ENCODE data around the gene CDHR5.

The CDHR5 gene

DNA sequence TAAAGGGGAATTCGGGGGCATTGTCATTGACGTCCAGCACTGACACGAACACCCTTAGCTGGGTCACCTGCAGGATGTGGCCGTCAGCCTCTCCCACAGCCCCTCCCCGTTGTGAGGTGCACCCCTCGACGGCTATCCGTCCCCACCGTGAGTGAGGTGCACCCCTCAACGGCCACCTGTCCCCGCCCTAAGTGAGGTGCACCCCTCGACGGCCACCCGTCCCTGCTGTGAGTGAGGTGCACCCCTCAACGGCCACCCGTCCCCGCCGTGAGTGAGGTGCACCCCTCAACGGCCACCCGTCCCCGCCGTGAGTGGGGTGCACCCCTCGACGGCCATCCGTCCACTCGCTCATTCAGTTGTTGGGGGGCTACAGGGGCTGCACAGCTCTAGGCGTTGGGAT lies 2.9 kb downstream of the CDHR5 start:
- DNase-seq (ENCODE audit: low read depth in 3 of 3): no peak

- DNase-seq (ENCODE audit: low read depth in 3 of 3): no peak
These were observed 3.6 kb downstream of the CDHR5 start for GRCh38 chr11:620935-621814.

DNA sequence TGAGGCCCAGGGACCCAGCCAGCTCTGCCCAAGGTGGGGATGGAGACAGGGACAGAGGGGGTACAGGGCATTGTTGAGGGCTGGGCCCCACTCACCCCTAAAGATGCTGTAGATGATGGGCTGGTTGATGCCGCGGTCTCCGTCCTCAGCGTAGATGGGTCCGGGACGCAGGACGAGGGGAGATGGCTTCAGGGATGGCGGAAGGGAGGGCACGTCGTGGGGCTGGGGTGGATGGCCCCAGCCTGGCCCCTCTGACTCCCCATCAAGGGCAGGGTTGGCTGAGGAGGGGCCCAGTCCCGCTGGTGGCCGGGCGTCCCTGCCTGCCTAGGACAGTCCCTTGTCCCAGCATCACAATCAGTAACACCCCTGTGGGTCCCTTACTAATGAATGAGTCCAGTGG lies 4.6 kb downstream of the CDHR5 start:
- no peak for DNase-seq (ENCODE audit: low read depth in 3 of 3)

DNA sequence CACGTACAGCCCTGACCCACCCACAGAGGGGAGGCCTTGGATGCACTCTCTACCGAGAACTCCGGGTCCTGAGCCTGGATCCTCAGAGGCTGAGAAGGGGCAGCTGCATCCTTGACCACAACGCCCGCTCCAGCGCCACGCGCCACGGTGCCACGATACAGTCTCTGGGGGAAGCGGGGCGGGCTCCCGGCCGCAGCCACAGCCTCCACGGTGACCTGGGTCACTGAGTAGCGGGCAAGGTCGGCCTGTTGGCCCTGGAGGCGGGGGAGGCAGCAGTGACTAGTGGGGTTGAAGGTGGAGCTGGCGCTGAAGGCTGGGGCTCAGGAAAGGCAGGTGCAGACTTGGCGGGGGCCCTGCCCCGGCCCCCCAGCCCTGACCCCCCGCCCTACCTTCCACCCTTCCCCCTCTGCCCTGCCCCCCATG lies 5.1 kb downstream of the CDHR5 start:
- DNase-seq (ENCODE audit: low read depth in 3 of 3): no peak

GRCh38 chr11:618856-619627 lies 5.7 kb downstream of the CDHR5 start:
- DNase-seq (ENCODE audit: low read depth in 3 of 3): no peak

- DNase-seq (ENCODE audit: low read depth in 3 of 3): no peak
These were observed 6.7 kb downstream of the CDHR5 start for GRCh38 chr11:617912-618682.

DNA sequence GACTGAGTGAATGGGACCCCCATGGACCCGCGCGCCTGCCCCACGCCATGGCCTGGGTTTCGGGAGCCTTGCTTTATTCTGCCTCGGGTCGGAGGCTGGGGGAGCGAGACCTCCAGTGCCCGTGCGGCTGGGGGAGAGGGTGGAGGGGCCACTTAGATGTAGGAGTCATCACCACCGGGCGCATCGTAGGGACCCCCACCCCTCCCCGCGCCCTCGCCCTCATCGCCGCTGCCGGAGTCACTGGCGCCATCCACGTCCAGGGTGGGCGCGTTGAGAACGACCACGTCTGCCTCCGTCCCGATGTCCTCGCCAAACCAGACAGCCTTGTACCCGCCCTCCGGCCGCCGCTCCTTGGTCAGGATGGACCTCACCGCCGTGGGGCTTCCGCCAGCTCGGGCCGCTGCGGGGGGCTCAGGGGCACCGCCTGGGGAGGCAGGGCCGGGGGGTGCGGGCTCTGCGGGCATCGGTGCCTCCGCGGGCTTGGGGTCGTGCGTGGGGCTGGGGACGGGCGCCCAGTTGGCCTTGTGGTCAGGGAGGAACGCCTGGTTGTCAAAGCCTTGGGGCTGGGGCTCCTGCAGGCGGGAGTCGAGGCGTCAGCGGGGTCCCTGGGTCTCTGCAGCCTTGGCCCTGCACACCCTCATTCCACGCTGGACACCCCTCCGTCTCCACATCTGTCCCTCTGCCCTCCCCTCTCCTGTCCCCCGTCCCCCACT lies 7.4 kb downstream of the CDHR5 start:
- no peak for DNase-seq (ENCODE audit: low read depth in 3 of 3)

- no peak for DNase-seq (ENCODE audit: low read depth in 3 of 3)
These were observed 8.2 kb downstream of the CDHR5 start for GRCh38 chr11:616320-617198.

DNA sequence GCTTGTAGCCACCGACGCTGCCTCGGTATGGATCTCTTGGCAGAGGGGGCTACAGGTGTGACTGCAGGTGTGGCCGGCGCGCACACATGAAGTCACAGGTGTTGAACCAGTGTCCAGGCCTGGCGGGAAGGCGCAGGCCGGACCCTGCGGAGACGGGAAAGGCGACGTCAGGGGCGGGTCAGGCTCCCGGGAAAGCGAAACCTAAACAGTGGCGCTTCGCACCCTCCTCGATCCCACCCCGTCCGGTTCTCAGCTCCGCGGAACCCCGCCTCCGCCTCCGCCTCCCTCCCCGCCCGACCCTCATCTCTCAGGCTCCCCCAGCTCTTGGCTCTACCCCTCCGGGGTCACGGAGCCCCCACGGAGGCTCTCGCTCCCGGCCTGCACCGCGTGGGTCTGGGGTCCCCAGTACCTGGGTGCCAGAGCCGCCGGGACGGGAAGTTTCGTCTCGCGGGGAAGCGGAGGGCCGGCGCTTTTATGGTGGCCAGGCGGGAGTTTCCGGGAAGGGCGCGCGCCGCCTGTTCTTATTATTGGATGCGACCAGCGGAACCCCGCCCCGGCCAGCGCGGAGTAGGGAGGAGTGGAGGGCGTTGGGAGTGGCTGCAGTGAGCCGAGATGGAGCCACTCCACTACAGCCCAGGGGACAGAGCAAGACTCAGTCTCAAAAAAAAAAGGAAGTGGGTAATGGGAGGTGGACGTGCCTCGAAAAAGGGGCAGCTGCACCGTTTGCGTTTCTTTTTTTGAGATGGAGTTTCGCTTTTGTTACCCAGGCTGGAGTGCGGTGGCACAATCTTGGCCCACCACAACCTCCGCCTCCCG lies 9.0 kb downstream of the CDHR5 start, which contains the start of gene IRF7:
TSS of gene IRF7 (minus strand) at position 447 of the 816 bp plus-strand sequence. CDS start 586 bp downstream, outside the sequence.
- peak; percentile 58 to 85 (median 70) for DNase-seq (ENCODE audit: low read depth in 3 of 3)

- DNase-seq (ENCODE audit: low read depth in 3 of 3): no peak
These were observed 9.9 kb downstream of the CDHR5 start for GRCh38 chr11:614623-615503.

DNA sequence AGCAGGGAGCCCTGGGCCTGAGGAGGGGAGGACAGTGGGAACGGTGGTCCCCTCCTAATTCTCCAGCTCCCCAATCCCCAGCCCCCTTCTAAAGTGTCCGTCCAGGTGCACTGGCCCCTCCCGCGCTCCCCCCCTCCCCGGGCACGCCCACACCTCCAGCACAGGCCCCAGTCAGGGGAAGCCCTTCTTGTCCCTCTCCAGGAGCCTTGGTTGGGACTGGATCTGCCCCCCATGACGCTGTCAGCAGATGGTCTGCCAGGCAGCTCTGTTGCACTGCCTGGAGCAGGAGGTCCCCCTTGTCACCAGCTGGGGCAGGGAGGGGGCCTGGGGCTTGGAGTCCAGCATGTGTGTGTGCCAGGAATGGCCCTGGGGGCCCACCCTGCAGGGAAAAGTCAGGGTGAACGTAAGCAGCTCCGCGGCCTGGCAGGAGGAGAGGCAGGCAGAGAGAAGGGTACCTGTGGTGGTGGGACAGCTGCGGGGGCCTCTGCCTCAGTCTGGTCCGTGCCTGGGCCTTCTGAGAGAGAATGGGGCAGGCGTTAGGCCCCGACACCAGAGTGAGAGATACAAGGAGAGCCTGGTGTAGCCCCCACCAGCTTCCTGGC lies 10.6 kb downstream of the CDHR5 start:
- DNase-seq (ENCODE audit: low read depth in 3 of 3): no peak

DNA sequence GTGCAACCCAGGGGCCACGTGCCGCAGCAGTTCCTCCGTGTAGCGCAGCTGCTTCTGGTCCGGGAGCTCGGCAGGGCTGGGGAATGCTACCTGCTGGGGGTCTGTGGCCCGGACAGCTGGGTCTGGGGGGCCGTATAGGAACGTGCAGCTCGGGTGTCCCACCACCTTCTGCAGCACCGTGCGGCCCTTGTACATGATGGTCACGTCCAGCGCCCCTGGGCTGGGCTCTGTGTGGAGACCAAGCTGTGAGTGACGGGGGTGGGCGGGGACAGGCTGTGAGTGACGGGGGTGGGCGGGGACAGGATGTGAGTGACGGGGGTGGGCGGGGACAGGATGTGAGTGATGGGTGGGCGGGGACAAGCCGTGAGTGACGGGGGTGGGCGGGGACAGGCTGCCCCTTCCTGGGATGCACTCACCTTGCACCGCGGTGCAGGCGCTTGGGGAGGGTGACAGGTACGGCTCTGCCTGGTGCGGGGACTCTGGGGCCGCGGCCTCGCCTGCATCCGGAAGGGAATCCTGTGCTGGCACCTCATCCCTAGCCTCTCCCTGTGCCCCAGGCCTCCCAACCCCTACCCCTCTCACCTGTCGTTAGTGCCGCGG lies 11.3 kb downstream of the CDHR5 start:
- DNase-seq (ENCODE audit: low read depth in 3 of 3): peak; percentile 62 to 81 (median 64)

DNA sequence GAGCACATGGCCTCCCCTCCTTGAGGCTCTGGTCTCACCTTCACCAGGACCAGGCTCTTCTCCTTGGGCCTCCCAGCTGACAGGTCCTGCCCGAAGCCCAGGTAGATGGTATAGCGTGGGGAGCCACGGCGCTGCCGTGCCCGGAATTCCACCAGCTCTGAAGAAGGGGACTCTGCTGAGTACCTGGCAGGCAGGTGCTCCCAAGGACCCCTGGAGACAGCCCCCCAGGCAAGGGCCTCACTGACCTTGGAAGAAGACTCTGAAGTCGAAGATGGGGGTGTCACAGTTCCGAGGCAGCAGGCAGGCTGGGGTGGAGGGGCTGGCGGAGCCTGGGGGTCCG lies 11.8 kb downstream of the CDHR5 start:
- DNase-seq (ENCODE audit: low read depth in 3 of 3): no peak

- DNase-seq (ENCODE audit: low read depth in 3 of 3): no peak
These were observed 12.4 kb downstream of the CDHR5 start for GRCh38 chr11:612201-612960.

DNA sequence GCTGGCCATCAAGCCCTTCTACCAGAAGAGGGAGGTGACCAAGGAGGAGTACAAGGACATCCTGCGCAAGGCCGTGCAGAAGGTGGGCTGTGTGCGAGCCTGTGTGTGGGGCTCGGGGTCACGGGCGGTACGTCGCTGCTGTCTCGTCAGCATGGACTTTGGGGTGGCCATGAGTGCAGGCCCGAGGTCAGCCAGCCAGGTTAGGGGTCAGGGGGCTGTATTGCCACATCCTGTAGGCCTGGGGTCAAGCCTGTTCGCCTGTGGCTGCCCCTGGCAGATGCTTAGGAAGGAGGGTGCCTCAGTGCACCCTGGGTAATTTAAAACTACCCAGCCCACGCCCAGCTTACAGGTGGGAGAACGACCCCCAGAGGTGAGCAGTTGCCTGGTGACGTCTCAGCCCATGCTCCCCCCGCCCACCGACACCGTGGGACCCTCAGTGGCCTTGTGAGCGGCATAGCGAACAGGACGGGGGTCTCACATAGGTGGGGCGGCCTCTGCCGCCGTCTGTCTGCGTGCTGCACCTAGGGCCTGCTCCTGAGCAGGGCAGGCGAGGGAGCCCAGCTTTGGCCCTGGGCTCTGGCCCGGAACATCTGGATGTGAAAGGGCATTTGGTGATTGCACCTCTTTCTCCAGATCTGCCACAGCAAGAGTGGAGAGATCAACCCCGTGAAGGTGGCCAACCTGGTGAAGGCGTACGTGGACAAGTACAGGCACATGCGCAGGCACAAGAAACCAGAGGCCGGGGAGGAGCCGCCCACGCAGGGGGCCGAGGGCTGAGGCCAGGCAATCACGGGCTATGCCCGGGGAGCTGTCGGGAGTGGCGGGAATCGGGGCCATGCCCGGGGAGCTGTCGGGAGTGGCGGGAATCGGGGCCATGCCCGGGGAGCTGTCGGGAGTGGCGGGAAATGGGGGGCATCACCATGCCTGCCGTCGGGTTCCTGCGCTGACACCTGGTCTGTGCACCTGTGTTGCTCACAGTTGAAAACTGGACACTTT lies 13.5 kb downstream of the CDHR5 start:
- no peak for DNase-seq (ENCODE audit: low read depth in 3 of 3)
